ENCODE data around the gene HBM. TPM values are rescaled to one million over a fixed set of nuclear protein-coding genes. Genes with fewer than 3 reads are reported as not detected.

The HBM gene
- total RNA-seq, 1 experiment from 2014 or later = not detected

- Histone ChIP-seq H3K4ac (ENCODE audit: low read depth, low read length) (no peak overlapping the region), H3K14ac (ENCODE audit: insufficient read depth, low read length) (no peak overlapping the region), H3K4me2 (ENCODE audit: insufficient read depth, insufficient read length, low read length) (no peak overlapping the region), H3T11ph (ENCODE audit: low read length) (no peak overlapping the region), H4K5ac (ENCODE audit: insufficient read length, low read depth, low read length) (no peak overlapping the region), H2BK12ac (ENCODE audit: insufficient read length, low read depth, low read length) (no peak overlapping the region), H4K91ac (ENCODE audit: insufficient read length, low read depth, low read length) (no peak overlapping the region), H3K4me1 (ENCODE audit: insufficient read depth, low read length) (no peaks in the 10 kb centered on the region; the same call in 1 of the 2 replicates), H3K79me1 (ENCODE audit: insufficient read depth, low read depth, low read length, poor library complexity, severe bottlenecking) (no peaks in the 10 kb centered on the region), H3K18ac (ENCODE audit: insufficient read length, low read depth, low read length) (no peak overlapping the region), H3K79me2 (ENCODE audit: insufficient read depth, low read length) (no peaks in the 10 kb centered on the region), H3K23me2 (ENCODE audit: insufficient read length, low read depth, low read length, poor library complexity, severe bottlenecking) (peaks cover 5% of the 10 kb centered on the region), H2BK5ac (ENCODE audit: insufficient read length, low read length) (no peak overlapping the region), H4K8ac (replicated peaks; ENCODE audit: insufficient read length, low read depth, low read length) (no peak overlapping the region), H2BK20ac (ENCODE audit: low read depth, low read length, poor library complexity, severe bottlenecking) (no peak overlapping the region), H4K20me1 (ENCODE audit: control insufficient read depth, insufficient read depth, insufficient read length) (no peaks in the 10 kb centered on the region), H3K9me3 (ENCODE audit: control insufficient read depth, low read depth, low read length) (no peaks in the 10 kb centered on the region), H3K56ac (ENCODE audit: insufficient read length, low read depth, low read length) (no peak overlapping the region), H2BK120ac (ENCODE audit: low read depth, low read length, poor library complexity, severe bottlenecking) (no peak overlapping the region), H2AFZ (ENCODE audit: low read length) (no peak overlapping the region), H2BK15ac (ENCODE audit: low read depth, low read length) (no peak overlapping the region), H3K9ac (ENCODE audit: extremely low read depth, insufficient read length, low read length) (no peak overlapping the region), H3K27ac (ENCODE audit: insufficient read length, low read depth, low read length) (no peak overlapping the region), H3K23ac (ENCODE audit: insufficient read length, low read depth, low read length) (no peak overlapping the region), H2AK5ac (ENCODE audit: insufficient read length, low read length) (no peak overlapping the region), H3K27me3 (ENCODE audit: insufficient read depth, low read length) (peaks cover 45% of the 10 kb centered on the region)
- peaks cover 0 to 7% (median 0%) of the 10 kb centered on the region in 3 experiments; a peak in 3 of 7 replicates for H3K36me3 Mint-ChIP-seq (ENCODE audit: insufficient read depth in 1 of 3, low read depth in 3 of 3)
- peaks cover 4 to 7% of the 10 kb centered on the region in 2 experiments; a peak in 2 of 5 replicates for H3K9me3 Mint-ChIP-seq
- H3K27me3 Mint-ChIP-seq (ENCODE audit: low read depth) = peaks cover 59% of the 10 kb centered on the region
- no CpG with 5 or more reads among the region's 11 CpGs for WGBS (ENCODE audit: extremely low coverage, insufficient read length, low lambda C conversion rate)
- no peak overlapping the region for H3K27ac Mint-ChIP-seq
- no peak for DNase-seq
- no peak overlapping the region for H3K4me3 Mint-ChIP-seq
- peaks cover 12 to 13% of the 10 kb centered on the region in 2 experiments for H3K4me1 Mint-ChIP-seq
- TF ChIP-seq CTCF (conservative IDR thresholded peaks at IDR 0.05) = no peak
Measured at GRCh38 chr16:178668-179015, 12.9 kb downstream of the HBM start.
